GM18502 (cell line): ENCODE measurements around the gene KCNQ2.

ENCODE experiments used
- ATAC-seq: cut with Tn5 transposase; IDR thresholded peaks from one replicate; pipeline ENCODE4 v1.9.1; 2021; ENCODE audit warnings: mild to moderate bottlenecking; ENCODE audit not compliant: unreplicated experiment, poor library complexity

KCNQ2 gene

GRCh38 chr20:63441136-63442099, 31.0 kb downstream of the KCNQ2 start:
- ATAC-seq: no peak

- no peak for ATAC-seq
Measured at GRCh38 chr20:63440366-63440955, 32.0 kb downstream of the KCNQ2 start.

GRCh38 chr20:63439866-63440265, 32.6 kb downstream of the KCNQ2 start:
- ATAC-seq: no peak

GRCh38 chr20:63438121-63438520, 34.3 kb downstream of the KCNQ2 start:
- no peak for ATAC-seq

- ATAC-seq: no peak
Measured at GRCh38 chr20:63435552-63435951, 36.9 kb downstream of the KCNQ2 start.

- ATAC-seq: no peak
Measured at GRCh38 chr20:63434599-63435378, 37.7 kb downstream of the KCNQ2 start.

GRCh38 chr20:63433756-63434531, 38.5 kb downstream of the KCNQ2 start:
- ATAC-seq: no peak

GRCh38 chr20:63433351-63433750, 39.1 kb downstream of the KCNQ2 start:
- ATAC-seq: no peak

GRCh38 chr20:63432577-63433325, 39.7 kb downstream of the KCNQ2 start:
- no peak for ATAC-seq

- no peak for ATAC-seq
Measured at GRCh38 chr20:63431944-63432343, 40.5 kb downstream of the KCNQ2 start.

GRCh38 chr20:63430891-63431290, 41.6 kb downstream of the KCNQ2 start:
- no peak for ATAC-seq

- no peak for ATAC-seq
Measured at GRCh38 chr20:63429992-63430391, 42.5 kb downstream of the KCNQ2 start.

GRCh38 chr20:63428906-63429575, 43.4 kb downstream of the KCNQ2 start:
- no peak for ATAC-seq

- no peak for ATAC-seq
Measured at GRCh38 chr20:63427724-63428330, 44.6 kb downstream of the KCNQ2 start.

- ATAC-seq: no peak
Measured at GRCh38 chr20:63427206-63427605, 45.2 kb downstream of the KCNQ2 start.

GRCh38 chr20:63425846-63426485, 46.5 kb downstream of the KCNQ2 start:
- no peak for ATAC-seq

GRCh38 chr20:63424613-63425012, 47.8 kb downstream of the KCNQ2 start:
- no peak for ATAC-seq

- no peak for ATAC-seq
Measured at GRCh38 chr20:63423751-63424150, 48.7 kb downstream of the KCNQ2 start.
